Mesendoderm (in vitro differentiated cells): ENCODE measurements around the gene KCTD19.

Source experiments
- DNase-seq: peaks from one replicate; pipeline ENCODE4 v3.0.0; 2013
- H2AK5ac ChIP-seq: 2 replicates; pipeline ENCODE4 v1.6.1; 2013; ENCODE audit warnings: low read length, inconsistent platforms
- H2BK120ac ChIP-seq: 2 replicates; pipeline ENCODE4 v1.6.1; 2013; ENCODE audit warnings: low read depth, mild to moderate bottlenecking, low read length, moderate library complexity, mixed read lengths
- H2BK15ac ChIP-seq: replicated peaks from 2 replicates; pipeline ENCODE4 v1.6.1; 2013; ENCODE audit warnings: low read depth, mild to moderate bottlenecking, moderate library complexity
- H2BK5ac ChIP-seq: 2 replicates; pipeline ENCODE4 v1.6.1; 2013; ENCODE audit warnings: low read length, inconsistent platforms
- H3K18ac ChIP-seq: 2 replicates; pipeline ENCODE4 v1.6.1; 2013; ENCODE audit warnings: mild to moderate bottlenecking, low read length, mixed read lengths
- H3K23ac ChIP-seq: one replicate; pipeline ENCODE4 v1.6.1; 2013; ENCODE audit warnings: low read length
- H3K27ac ChIP-seq: 2 replicates; pipeline ENCODE4 v1.5.1; 2013; ENCODE audit warnings: low read depth, mild to moderate bottlenecking, inconsistent platforms, low read length, moderate library complexity
- H3K27me3 ChIP-seq: 2 replicates; pipeline ENCODE4 v1.6.1; 2013; ENCODE audit warnings: low read length, control low read depth, mild to moderate bottlenecking, inconsistent platforms; ENCODE audit not compliant: insufficient read depth, poor library complexity
- H3K36me3 ChIP-seq: 2 replicates; pipeline ENCODE4 v1.6.1; 2013; ENCODE audit warnings: low read length, inconsistent platforms; ENCODE audit not compliant: control insufficient read depth, insufficient read depth
- H3K4ac ChIP-seq: one replicate; pipeline ENCODE4 v1.6.1; 2013; ENCODE audit warnings: low read depth, mild to moderate bottlenecking, low read length, moderate library complexity
- H3K4me1 ChIP-seq: 2 replicates; pipeline ENCODE4 v1.6.1; 2013; ENCODE audit warnings: low read depth, low read length, inconsistent platforms; ENCODE audit not compliant: control insufficient read depth
- H3K4me2 ChIP-seq: 2 replicates; pipeline ENCODE4 v1.6.1; 2013; ENCODE audit warnings: low read length
- H3K4me3 ChIP-seq: 2 replicates; pipeline ENCODE4 v1.5.1; 2013; ENCODE audit warnings: mild to moderate bottlenecking, low read length
- H3K56ac ChIP-seq: one replicate; pipeline ENCODE4 v1.6.1; 2013; ENCODE audit warnings: low read length
- H3K79me1 ChIP-seq: 2 replicates; pipeline ENCODE4 v1.6.1; 2013; ENCODE audit warnings: low read length, inconsistent platforms
- H3K79me2 ChIP-seq: 2 replicates; pipeline ENCODE4 v1.6.1; 2013; ENCODE audit warnings: mild to moderate bottlenecking, low read length; ENCODE audit not compliant: control insufficient read depth, insufficient read depth
- H3K9ac ChIP-seq: 2 replicates; pipeline ENCODE4 v1.6.1; 2013; ENCODE audit warnings: low read length, inconsistent platforms
- H4K5ac ChIP-seq: one replicate; pipeline ENCODE4 v1.6.1; 2013; ENCODE audit warnings: low read length
- H4K8ac ChIP-seq: one replicate; pipeline ENCODE4 v1.6.1; 2013; ENCODE audit warnings: low read depth, mild to moderate bottlenecking, control low read depth, low read length, moderate library complexity
- whole genome bisulfite sequencing: extraction: QIAGEN DNeasy Blood & Tissue Kit; methylation state at CpG from one replicate; pipeline ENCODE4 v1.1.7; 2013; ENCODE audit warnings: low lambda C conversion rate, missing lambda C conversion rate; ENCODE audit not compliant: insufficient coverage; ENCODE audit errors: extremely low coverage; 5-methylcytosine and 5-hydroxymethylcytosine counted together

Gene KCTD19

DNA sequence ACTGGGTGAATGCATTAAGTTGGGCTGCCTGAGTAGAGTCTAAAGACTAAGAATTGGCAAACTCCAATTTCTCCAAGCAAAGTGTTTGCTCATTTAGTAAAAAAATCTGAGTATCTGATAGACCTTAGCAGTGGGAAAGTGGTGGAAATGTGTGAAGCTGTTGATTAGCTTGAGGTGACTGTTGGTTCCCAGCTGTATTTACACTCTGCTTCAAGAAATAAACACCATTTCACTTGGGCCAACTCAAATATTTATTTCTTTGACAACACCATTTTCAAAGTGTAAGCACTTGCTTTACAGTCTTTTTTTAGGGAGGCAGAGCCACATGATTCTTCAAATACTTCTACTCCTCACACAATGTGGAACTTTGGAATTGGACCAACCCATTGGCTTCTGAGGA, 8.7 kb downstream of the KCTD19 start:
- H3K27me3 ChIP-seq, result no peaks in the 10 kb centered on the region
- H3K79me1 ChIP-seq, result no peaks in the 10 kb centered on the region
- no peak overlapping the region for H2BK15ac ChIP-seq
- no peaks in the 10 kb centered on the region for H3K36me3 ChIP-seq
- no peak overlapping the region for H3K56ac ChIP-seq
- no peak overlapping the region for H2AK5ac ChIP-seq
- no peak overlapping the region for H2BK120ac ChIP-seq
- no peak overlapping the region for H4K5ac ChIP-seq
- H3K18ac ChIP-seq, result no peak overlapping the region
- no peak overlapping the region for H3K4me2 ChIP-seq
- DNase-seq, result no peak
- H3K9ac ChIP-seq, result no peak overlapping the region
- H3K27ac ChIP-seq, result no peak overlapping the region
- H3K4me1 ChIP-seq, result no peaks in the 10 kb centered on the region
- H4K8ac ChIP-seq, result no peak overlapping the region
- H3K23ac ChIP-seq, result no peak overlapping the region
- H3K79me2 ChIP-seq, result no peaks in the 10 kb centered on the region
- no peak overlapping the region for H3K4ac ChIP-seq
- no peak overlapping the region for H2BK5ac ChIP-seq
- no peak overlapping the region for H3K4me3 ChIP-seq

- H3K56ac ChIP-seq, result no peak overlapping the region
- H3K4ac ChIP-seq, result no peak overlapping the region
- H3K4me1 ChIP-seq, result no peaks in the 10 kb centered on the region
- no peak overlapping the region for H3K9ac ChIP-seq
- no peak overlapping the region for H2AK5ac ChIP-seq
- H2BK5ac ChIP-seq, result no peak overlapping the region
- H3K18ac ChIP-seq, result no peak overlapping the region
- no peak overlapping the region for H3K4me2 ChIP-seq
- H2BK15ac ChIP-seq, result no peak overlapping the region
- H3K36me3 ChIP-seq, result no peaks in the 10 kb centered on the region
- no peak overlapping the region for H3K23ac ChIP-seq
- no peaks in the 10 kb centered on the region for H3K79me1 ChIP-seq
- no peak overlapping the region for H2BK120ac ChIP-seq
- H3K4me3 ChIP-seq, result no peak overlapping the region
- H3K79me2 ChIP-seq, result no peaks in the 10 kb centered on the region
- H3K27me3 ChIP-seq, result no peaks in the 10 kb centered on the region
- no peak overlapping the region for H4K5ac ChIP-seq
- DNase-seq, result no peak
- H4K8ac ChIP-seq, result no peak overlapping the region
- H3K27ac ChIP-seq, result no peak overlapping the region
Measured at GRCh38 chr16:67312719-67313118, 13.8 kb downstream of the KCTD19 start.

GRCh38 chr16:67311607-67312488, 14.7 kb downstream of the KCTD19 start:
- no peak overlapping the region for H4K8ac ChIP-seq
- no peak overlapping the region for H2AK5ac ChIP-seq
- H4K5ac ChIP-seq, result no peak overlapping the region
- H3K27ac ChIP-seq, result no peak overlapping the region
- H2BK15ac ChIP-seq, result no peak overlapping the region
- H3K4ac ChIP-seq, result no peak overlapping the region
- no peaks in the 10 kb centered on the region for H3K79me1 ChIP-seq
- no peak overlapping the region for H3K4me3 ChIP-seq
- H3K23ac ChIP-seq, result no peak overlapping the region
- no peak overlapping the region for H3K9ac ChIP-seq
- H3K4me2 ChIP-seq, result no peak overlapping the region
- no peaks in the 10 kb centered on the region for H3K79me2 ChIP-seq
- no peak overlapping the region for H2BK120ac ChIP-seq
- H3K4me1 ChIP-seq, result no peaks in the 10 kb centered on the region
- H2BK5ac ChIP-seq, result no peak overlapping the region
- no peaks in the 10 kb centered on the region for H3K27me3 ChIP-seq
- no CpG with 5 or more reads among the region's 5 CpGs for WGBS
- no peak for DNase-seq
- H3K36me3 ChIP-seq, result no peaks in the 10 kb centered on the region
- H3K18ac ChIP-seq, result no peak overlapping the region
- H3K56ac ChIP-seq, result no peak overlapping the region

DNA sequence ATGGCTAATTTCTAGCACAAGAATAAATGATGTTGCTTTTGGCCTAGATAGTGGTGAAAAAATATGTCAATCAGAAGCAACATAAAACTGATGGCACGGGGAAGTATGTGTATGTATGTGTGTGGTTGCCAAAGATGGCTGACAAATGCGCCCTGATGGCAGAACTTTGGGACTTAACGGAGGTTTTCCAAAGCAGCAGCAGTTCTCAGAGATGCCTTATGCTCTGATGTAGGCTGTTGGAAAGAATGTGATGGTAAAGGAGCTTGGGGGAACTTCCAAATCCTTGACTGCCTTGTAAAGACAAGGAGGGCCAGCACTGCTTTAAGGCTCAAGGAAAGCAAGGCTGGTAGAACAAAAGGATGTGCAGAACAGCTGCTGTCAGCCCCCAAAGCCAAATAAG, 16.0 kb downstream of the KCTD19 start:
- Histone ChIP-seq H3K9ac (no peak overlapping the region), H3K27ac (no peak overlapping the region), H3K4me3 (no peak overlapping the region), H3K4me2 (no peak overlapping the region), H3K27me3 (no peaks in the 10 kb centered on the region), H3K36me3 (no peaks in the 10 kb centered on the region), H2AK5ac (no peak overlapping the region), H3K23ac (no peak overlapping the region), H2BK5ac (no peak overlapping the region), H3K79me2 (no peaks in the 10 kb centered on the region), H2BK120ac (no peak overlapping the region), H3K18ac (no peak overlapping the region), H3K79me1 (no peaks in the 10 kb centered on the region), H3K56ac (no peak overlapping the region), H4K5ac (no peak overlapping the region), H2BK15ac (no peak overlapping the region), H3K4ac (no peak overlapping the region), H3K4me1 (no peaks in the 10 kb centered on the region), H4K8ac (no peak overlapping the region)
- WGBS, result no CpG with 5 or more reads among the region's 3 CpGs
- DNase-seq, result no peak

DNA sequence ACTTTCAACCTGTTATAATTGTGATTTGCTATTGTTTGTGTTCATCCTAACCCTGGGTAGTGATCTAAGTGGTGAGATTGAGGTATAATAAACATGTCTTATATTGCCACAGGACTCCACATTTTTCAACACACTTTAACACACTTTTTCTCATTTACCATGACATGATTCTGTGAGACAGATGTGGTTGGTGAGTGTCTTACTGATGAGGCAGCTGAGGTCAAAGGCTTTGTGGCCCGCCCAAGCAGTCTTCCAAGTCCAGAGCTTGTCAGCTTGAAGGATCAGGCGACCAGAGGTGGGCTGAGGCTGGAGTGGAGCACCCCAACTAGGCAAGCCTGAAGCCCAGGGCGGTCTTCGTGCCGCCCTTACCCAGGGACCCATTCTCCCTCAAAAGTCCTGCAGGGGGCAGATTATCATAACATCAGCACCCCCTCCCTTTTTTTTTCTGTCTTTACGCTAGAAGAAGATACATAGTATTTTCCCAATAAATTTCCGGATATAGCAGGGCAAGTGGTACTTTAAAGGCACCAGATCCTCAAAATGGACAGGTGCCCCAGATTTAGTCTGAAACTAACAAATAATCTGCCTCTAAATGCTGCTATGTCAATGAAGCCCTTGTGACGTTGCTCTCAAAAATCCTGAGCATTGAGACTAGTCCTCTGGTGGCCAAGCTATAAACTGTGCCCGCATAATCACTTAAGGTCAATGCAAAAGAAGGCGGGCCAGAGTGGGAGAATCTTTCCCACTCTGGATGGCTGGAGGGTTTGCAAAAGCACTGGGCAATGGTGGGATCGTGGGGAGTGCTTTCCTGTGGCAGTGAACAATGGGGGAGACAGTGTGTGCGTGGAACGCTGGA, 21.1 kb downstream of the KCTD19 start:
- no peak overlapping the region for H3K18ac ChIP-seq
- no peaks in the 10 kb centered on the region for H3K79me1 ChIP-seq
- no peaks in the 10 kb centered on the region for H3K4me1 ChIP-seq
- DNase-seq, result no peak
- H2AK5ac ChIP-seq, result no peak overlapping the region
- WGBS, result no CpG with 5 or more reads among the region's 13 CpGs
- no peak overlapping the region for H2BK120ac ChIP-seq
- H3K27me3 ChIP-seq, result no peaks in the 10 kb centered on the region
- no peak overlapping the region for H4K8ac ChIP-seq
- H2BK15ac ChIP-seq, result no peak overlapping the region
- H3K4me2 ChIP-seq, result no peak overlapping the region
- H3K79me2 ChIP-seq, result no peaks in the 10 kb centered on the region
- H3K36me3 ChIP-seq, result no peaks in the 10 kb centered on the region
- H3K27ac ChIP-seq, result no peak overlapping the region
- H2BK5ac ChIP-seq, result no peak overlapping the region
- no peak overlapping the region for H3K4ac ChIP-seq
- H3K9ac ChIP-seq, result no peak overlapping the region
- H3K56ac ChIP-seq, result no peak overlapping the region
- H4K5ac ChIP-seq, result no peak overlapping the region
- no peak overlapping the region for H3K23ac ChIP-seq
- H3K4me3 ChIP-seq, result no peak overlapping the region
